SK-N-SH (cell line): Measurements from ENCODE around the gene HIPK2. TPM values are rescaled to one million over a fixed set of nuclear protein-coding genes. Genes with fewer than 3 reads are reported as not detected.

Experiments
- CTCF ChIA-PET: fragments of 300-600, 350-600 bp; formaldehyde crosslinking; extraction: SDS; loops from one replicate; lab custom pipeline; 2021; lab: Yijun Ruan, JAX
- POLR2A ChIA-PET: fragments of 350-600 bp; sonication (Branson Sonifier 250); formaldehyde crosslinking; extraction: SDS; loops from one replicate; lab custom pipeline; 2020; ENCODE audit warnings: antibody characterized with exemption, inconsistent platforms; lab: Yijun Ruan, JAX
- DNase-seq: peaks from one replicate; pipeline ENCODE4 v3.0.0; 2012
- H2AFZ ChIP-seq: fragments of 200-600 bp; sonication (generic); 2 replicates; pipeline ENCODE4 v1.8.1; 2016; ENCODE audit warnings: antibody characterized with exemption, mild to moderate bottlenecking, low read depth
- H3F3A ChIP-seq: fragments of 200-600 bp; sonication (generic); replicated peaks from 2 replicates; pipeline ENCODE3; 2016; ENCODE audit warnings: antibody characterized with exemption, mild to moderate bottlenecking; ENCODE audit not compliant: insufficient read depth
- H3K27ac ChIP-seq, 2 experiments: fragments of 200-500 bp in 1 of 2; fragments of 200-600 bp in 1 of 2; sonication (Bioruptor generic) in 1 of 2; sonication (generic), shearing (Covaris generic) in 1 of 2; 2 replicates each; pipeline versions ENCODE4 v1.5.1 to v1.6.1; 2014 to 2016; ENCODE audit warnings: low read depth in 2 of 2, inconsistent platforms in 1 of 2, low read length in 1 of 2, mild to moderate bottlenecking in 1 of 2, mixed read lengths in 1 of 2
- H3K27me3 ChIP-seq: fragments of 200-600 bp; sonication (generic), shearing (Covaris generic); 2 replicates; pipeline ENCODE4 v1.6.1; 2016; ENCODE audit warnings: mixed run types; ENCODE audit not compliant: insufficient read depth
- H3K36me3 ChIP-seq, 2 experiments: fragments of 200-500 bp in 1 of 2; fragments of 200-600 bp in 1 of 2; sonication (Bioruptor generic) in 1 of 2; sonication (generic) in 1 of 2; replicated peaks in 1 of 2; 2 replicates each; pipeline versions ENCODE3 to v1.5.1; 2014 to 2016; ENCODE audit warnings: low read length in 1 of 2, mild to moderate bottlenecking in 1 of 2; ENCODE audit not compliant: insufficient read depth in 2 of 2, control insufficient read depth in 1 of 2
- H3K4me1 ChIP-seq, 2 experiments: fragments of 200-500 bp in 1 of 2; fragments of 200-600 bp in 1 of 2; sonication (Bioruptor generic) in 1 of 2; sonication (generic), shearing (Covaris generic) in 1 of 2; 2 replicates each; pipeline versions ENCODE4 v1.5.1 to v1.6.1; 2014 to 2016; ENCODE audit warnings: low read depth in 1 of 2, low read length in 1 of 2, mixed run types in 1 of 2; ENCODE audit not compliant: insufficient read depth in 2 of 2, control insufficient read depth in 1 of 2
- H3K4me2 ChIP-seq: fragments of 200-600 bp; sonication (generic), shearing (Covaris generic); 2 replicates; pipeline ENCODE4 v1.6.1; 2017; ENCODE audit warnings: mixed run types
- H3K4me3 ChIP-seq, 2 experiments: fragments of 200-500 bp in 1 of 2; fragments of 200-600 bp in 1 of 2; sonication (Bioruptor generic) in 1 of 2; sonication (generic), shearing (Covaris generic) in 1 of 2; 2 replicates each; pipeline versions ENCODE4 v1.5.1 to v1.8.1; 2014 to 2016; ENCODE audit warnings: low read depth in 2 of 2, inconsistent platforms in 1 of 2, low read length in 1 of 2, mild to moderate bottlenecking in 1 of 2, mixed read lengths in 1 of 2, moderate library complexity in 1 of 2
- H3K79me2 ChIP-seq: fragments of 200-600 bp; sonication (generic); 2 replicates; pipeline ENCODE4 v1.8.1; 2017; ENCODE audit warnings: mild to moderate bottlenecking; ENCODE audit not compliant: insufficient read depth
- H3K9ac ChIP-seq: fragments of 200-600 bp; sonication (generic); 2 replicates; pipeline ENCODE4 v1.6.1; 2017; ENCODE audit warnings: mixed run types
- H3K9me2 ChIP-seq: fragments of 200-600 bp; sonication (generic); 2 replicates; pipeline ENCODE4 v1.6.1; 2017; ENCODE audit warnings: mixed run types
- H3K9me3 ChIP-seq: fragments of 200-600 bp; sonication (generic); 2 replicates; pipeline ENCODE4 v1.6.1; 2017; ENCODE audit warnings: mixed run types, mild to moderate bottlenecking, moderate library complexity
- H4K20me1 ChIP-seq: fragments of 200-600 bp; sonication (generic); 2 replicates; pipeline ENCODE4 v1.6.1; 2017; ENCODE audit warnings: mild to moderate bottlenecking, mixed run types; ENCODE audit not compliant: insufficient read depth
- EZH2phosphoT487 ChIP-seq: fragments of 200-600 bp; sonication (generic); IDR thresholded peaks from 2 replicates; pipeline ENCODE4 v1.6.1; 2017; ENCODE audit warnings: low read depth, mixed run types, mild to moderate bottlenecking, antibody characterized with exemption, moderate library complexity, borderline replicate concordance
- FOSL2 ChIP-seq: IDR thresholded peaks from 2 replicates; pipeline ENCODE4 v1.4.0; 2012; ENCODE audit warnings: low read depth, mild to moderate bottlenecking, moderate library complexity, borderline replicate concordance
- FOXM1 ChIP-seq: IDR thresholded peaks from 2 replicates; pipeline ENCODE4 v1.4.0; 2012; ENCODE audit warnings: low read depth, mild to moderate bottlenecking
- GABPA ChIP-seq: IDR thresholded peaks from 2 replicates; pipeline ENCODE4 v1.4.0; 2012; ENCODE audit warnings: low read depth, mild to moderate bottlenecking
- MAX ChIP-seq: IDR thresholded peaks from 2 replicates; pipeline ENCODE4 v1.4.0; 2012; ENCODE audit warnings: low read depth
- NFIC ChIP-seq: IDR thresholded peaks from 2 replicates; pipeline ENCODE4 v1.4.0; 2012; ENCODE audit warnings: borderline replicate concordance
- RCOR1 ChIP-seq: fragments of 150-350 bp; IDR thresholded peaks from 2 replicates; pipeline ENCODE4 v1.6.1; 2017; ENCODE audit warnings: antibody characterized with exemption, low read length
- REST ChIP-seq: IDR thresholded peaks from 2 replicates; pipeline ENCODE4 v1.6.1; 2012; ENCODE audit warnings: mild to moderate bottlenecking, low read depth, low read length, moderate library complexity
- SIN3A ChIP-seq: IDR thresholded peaks from 2 replicates; pipeline ENCODE4 v1.6.1; 2012; ENCODE audit warnings: low read depth, mild to moderate bottlenecking, low read length, moderate library complexity, borderline replicate concordance
- TEAD4 ChIP-seq: IDR thresholded peaks from 2 replicates; pipeline ENCODE4 v1.4.0; 2012; ENCODE audit warnings: mild to moderate bottlenecking, borderline replicate concordance; ENCODE audit not compliant: insufficient read depth
- USF1 ChIP-seq: IDR thresholded peaks from 2 replicates; pipeline ENCODE4 v1.4.0; 2012; ENCODE audit warnings: low read depth, borderline replicate concordance
- WGBS: methylation state at CpG from one replicate; pipeline ENCODE4 v1.1.6; 2017; ENCODE audit warnings: low lambda C conversion rate; 5-methylcytosine and 5-hydroxymethylcytosine counted together
- polyA plus RNA-seq, 3 experiments: library from polyadenylated mRNA; depleted of rRNA; stranded (reverse); fragments of >200 nt; gene quantifications; 2 replicates each; pipeline ENCODE4 v1.2.3, GENCODE V29; 2012

The HIPK2 gene
- polyA plus RNA-seq, 1 of the 3 experiments (the other 2 are of a cell fraction): 14.2 TPM

DNA sequence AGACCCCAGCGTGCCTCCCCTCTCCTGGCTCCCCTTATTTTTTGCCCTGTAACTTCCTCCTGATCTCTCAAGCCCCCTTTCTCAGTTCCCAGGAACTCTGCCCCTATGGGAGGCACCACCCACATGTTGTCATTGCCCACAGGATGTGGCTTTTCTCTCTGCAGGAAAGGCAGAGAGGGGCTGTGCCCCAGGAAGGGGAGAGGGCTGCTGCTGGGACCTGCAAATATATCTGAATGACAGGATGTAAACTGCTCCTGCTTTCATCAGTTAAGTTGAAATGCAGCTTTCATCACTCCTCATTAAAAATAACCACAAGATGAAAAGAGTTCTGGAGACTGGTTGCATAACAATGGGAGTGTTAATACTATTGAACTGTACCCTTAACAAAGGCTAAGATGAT lies 151.0 kb downstream of the HIPK2 start:
- WGBS: 100% methylated on average over 1 of the region's 1 CpG
- Histone ChIP-seq H3K27me3 (no peaks in the 10 kb centered on the region), H3K9ac (no peak overlapping the region), H3K4me1 (no peaks in the 10 kb centered on the region), H2AFZ (no peak overlapping the region), H3K27ac (no peak overlapping the region)
- CTCF ChIA-PET: interaction anchor here (1.2 kb wide), 1 partner anchor 11 kb away, joined by 3 read pairs; no protein-coding TSS in a partner anchor
- no peak for DNase-seq
- TF ChIP-seq FOXM1: no peak
- no peak for TF ChIP-seq REST
- no peak for TF ChIP-seq RCOR1
- TF ChIP-seq EZH2phosphoT487: no peak
- no peak for TF ChIP-seq FOSL2
- no peak for TF ChIP-seq MAX
- no peak for TF ChIP-seq NFIC
- TF ChIP-seq, all 33 proteins: peak for 0
- no peaks in the 10 kb centered on the region for H3K9me3 ChIP-seq
- no peaks in the 10 kb centered on the region for H3K9me2 ChIP-seq
- no peaks in the 10 kb centered on the region for H3F3A ChIP-seq
- no peak overlapping the region for H3K4me3 ChIP-seq
- no peaks in the 10 kb centered on the region for H3K79me2 ChIP-seq
- H4K20me1 ChIP-seq: no peaks in the 10 kb centered on the region
- POLR2A ChIA-PET: no interaction called here
- H3K36me3 ChIP-seq: peaks cover 60 to 68% of the 10 kb centered on the region in 2 experiments
- no peak overlapping the region for H3K4me2 ChIP-seq

- Histone ChIP-seq H4K20me1 (no peaks in the 10 kb centered on the region), H3K4me3 (no peak overlapping the region), H3K9me3 (no peaks in the 10 kb centered on the region), H3K4me2 (no peak overlapping the region), H3K9ac (no peak overlapping the region), H3K27me3 (no peaks in the 10 kb centered on the region), H3K79me2 (no peaks in the 10 kb centered on the region), H3K4me1 (no peaks in the 10 kb centered on the region), H3F3A (peaks cover 11% of the 10 kb centered on the region), H2AFZ (no peak overlapping the region), H3K36me3 (peaks cover 44 to 50% of the 10 kb centered on the region in 2 experiments), H3K27ac (no peak overlapping the region), H3K9me2 (no peaks in the 10 kb centered on the region)
- 96% methylated on average over 4 of the region's 4 CpGs for WGBS
- no peak for TF ChIP-seq GABPA
- no peak for TF ChIP-seq EZH2phosphoT487
- no peak for TF ChIP-seq REST
- no peak for TF ChIP-seq USF1
- TF ChIP-seq FOSL2: no peak
- no peak for TF ChIP-seq TEAD4
- no peak for TF ChIP-seq SIN3A
- no peak for DNase-seq
- ChIA-PET POLR2A (no interaction called here), CTCF (interaction anchor here (0.6 to 5.4 kb wide), 5 partner anchors 11 to 379 kb away, joined by 3 to 23 read pairs (median 5); no protein-coding TSS in a partner anchor)
Observed at GRCh38 chr7:139623518-139623917, 154.3 kb downstream of the HIPK2 start.
